NCI-H1105 treated with DMSO at 0.1 percent for 48 hours (cell line): ENCODE measurements around the gene DHRS13.
"Not testable (repeated sequence)": the region's sequence is repeated elsewhere in the genome, so short reads cannot be mapped to it uniquely, and the experiment has no call there.

Experiments
- DNase-seq: peaks from one replicate; lab custom pipeline; 2025; lab: John Stamatoyannopoulos, UW

DHRS13 gene

GRCh38 chr17:28857905-28858800 lies 44.7 kb downstream of the DHRS13 start:
- DNase-seq, result no peak

- no peak for DNase-seq
Observed at GRCh38 chr17:28856028-28856574, 46.8 kb downstream of the DHRS13 start.

GRCh38 chr17:28855336-28855679 lies 47.6 kb downstream of the DHRS13 start:
- no peak for DNase-seq

GRCh38 chr17:28854457-28855335 lies 48.2 kb downstream of the DHRS13 start, which contains the start of gene ERAL1:
Gene ERAL1 (plus strand): TSS chr17:28855016. CDS start chr17:28855035, 19 bp downstream.
- peak; percentile 78 for DNase-seq

GRCh38 chr17:28853295-28853694 lies 49.6 kb downstream of the DHRS13 start:
- no peak for DNase-seq

- DNase-seq, result no peak
Observed at GRCh38 chr17:28849281-28849680, 53.6 kb downstream of the DHRS13 start.

- not testable (repeated sequence) for DNase-seq
Observed at GRCh38 chr17:28848667-28849066, 54.2 kb downstream of the DHRS13 start.
